AG09319 (cell line): ENCODE results near the gene CEP250.
"Not testable (repeated sequence)": the region's sequence is repeated elsewhere in the genome, so short reads cannot be mapped to it uniquely, and the experiment has no call there.

Experiments
- DNase-seq: peaks from one replicate; pipeline ENCODE4 v3.0.0-alpha.2; 2010; ENCODE audit warnings: low read depth; ENCODE audit errors: extremely low read depth
- CTCF ChIP-seq: IDR thresholded peaks from 2 replicates; pipeline ENCODE4 v1.5.1; 2011; ENCODE audit warnings: low read depth, mild to moderate bottlenecking, inconsistent platforms, low read length, moderate library complexity

Gene CEP250

GRCh38 chr20:35515949-35516645 is 60.7 kb downstream of the CEP250 start:
- DNase-seq: peak; percentile 15
- no peak for TF ChIP-seq CTCF

GRCh38 chr20:35517125-35517524 is 61.7 kb downstream of the CEP250 start:
- TF ChIP-seq CTCF: no peak
- no peak for DNase-seq

GRCh38 chr20:35517767-35518166 is 62.4 kb downstream of the CEP250 start:
- DNase-seq: not testable (repeated sequence)

GRCh38 chr20:35518955-35519354 is 63.6 kb downstream of the CEP250 start:
- no peak for TF ChIP-seq CTCF

GRCh38 chr20:35523298-35523888 is 68.0 kb downstream of the CEP250 start:
- DNase-seq: no peak
- peak; percentile 42 for TF ChIP-seq CTCF

More at GRCh38 chr20:35518955-35519354, 63.6 kb downstream of the CEP250 start:
- DNase-seq: no peak

GRCh38 chr20:35525639-35526038 is 70.2 kb downstream of the CEP250 start:
- TF ChIP-seq CTCF: no peak

GRCh38 chr20:35527122-35527769 is 71.8 kb downstream of the CEP250 start:
- no peak for DNase-seq
- TF ChIP-seq CTCF: no peak

More at GRCh38 chr20:35525639-35526038, 70.2 kb downstream of the CEP250 start:
- DNase-seq: no peak

GRCh38 chr20:35529552-35529951 is 74.2 kb downstream of the CEP250 start, which contains the start of gene C20orf173:
Gene C20orf173 (minus strand): TSS chr20:35529652. CDS start chr20:35529373, 279 bp downstream.
- no peak for DNase-seq
- TF ChIP-seq CTCF: no peak
